Endodermal cell (in vitro differentiated cells): ENCODE measurements around the gene SPRED2. TPM values are rescaled to one million over a fixed set of nuclear protein-coding genes. Genes with fewer than 3 reads are reported as not detected.

ENCODE experiments used
- DNase-seq: peaks from one replicate; pipeline ENCODE4 v3.0.0-alpha.2; 2017
- H3K27ac ChIP-seq: 2 replicates; pipeline ENCODE4 v1.5.1; 2013; ENCODE audit warnings: mild to moderate bottlenecking, low read depth, low read length, moderate library complexity
- H3K27me3 ChIP-seq: 2 replicates; pipeline ENCODE4 v1.6.1; 2013; ENCODE audit warnings: mild to moderate bottlenecking, low read length, moderate library complexity; ENCODE audit not compliant: insufficient read depth, control insufficient read depth, poor library complexity, severe bottlenecking
- H3K36me3 ChIP-seq: 2 replicates; pipeline ENCODE4 v1.7.0; 2013; ENCODE audit warnings: mild to moderate bottlenecking, low read length, moderate library complexity; ENCODE audit not compliant: control insufficient read depth, insufficient read depth
- H3K4me1 ChIP-seq: one replicate; pipeline ENCODE4 v1.7.0; 2013; ENCODE audit warnings: low read length; ENCODE audit not compliant: control insufficient read depth, insufficient read depth
- H3K4me3 ChIP-seq: 2 replicates; pipeline ENCODE4 v1.5.1; 2013; ENCODE audit warnings: mild to moderate bottlenecking, low read length, moderate library complexity
- H3K9ac ChIP-seq: 2 replicates; pipeline ENCODE4 v1.6.1; 2013; ENCODE audit warnings: mild to moderate bottlenecking, low read length, moderate library complexity; ENCODE audit not compliant: poor library complexity, severe bottlenecking; ENCODE audit errors: extremely low read depth
- H3K9me3 ChIP-seq: 2 replicates; pipeline ENCODE4 v1.6.1; 2013; ENCODE audit warnings: mild to moderate bottlenecking, low read length, moderate library complexity; ENCODE audit not compliant: control insufficient read depth
- H3K27ac Mint-ChIP-seq: 2 replicates; pipeline ENCODE4 v1.8.0; 2020; ENCODE audit warnings: mixed read lengths
- H3K27me3 Mint-ChIP-seq: 2 replicates; pipeline ENCODE4 v1.8.0; 2021; ENCODE audit warnings: mild to moderate bottlenecking, mixed read lengths; ENCODE audit not compliant: insufficient read depth
- H3K36me3 Mint-ChIP-seq: 2 replicates; pipeline ENCODE4 v1.8.0; 2020; ENCODE audit warnings: low read depth, mixed read lengths
- H3K4me1 Mint-ChIP-seq: 2 replicates; pipeline ENCODE4 v1.8.0; 2020; ENCODE audit warnings: mixed read lengths
- H3K4me3 Mint-ChIP-seq: 2 replicates; pipeline ENCODE4 v1.8.0; 2020; ENCODE audit warnings: mild to moderate bottlenecking, moderate library complexity, mixed read lengths
- H3K9me3 Mint-ChIP-seq: 2 replicates; pipeline ENCODE4 v1.8.0; 2020; ENCODE audit warnings: mild to moderate bottlenecking, mixed read lengths
- WGBS, 2 experiments: methylation state at CpG; one replicate each; pipeline versions ENCODE4 v1.1.5 to v1.1.7; 2013; ENCODE audit warnings: missing lambda C conversion rate in 2 of 2, mixed read lengths in 1 of 2; ENCODE audit not compliant: insufficient coverage in 1 of 2, insufficient read length in 1 of 2; 5-methylcytosine and 5-hydroxymethylcytosine counted together
- total RNA-seq, 2 donors: library from RNA; stranded (reverse); fragmentation: NEBNext Ultra II Directional in 1 of 2; extraction: Animal tissue kit (Norgen Biotek cat#: 25700) in 1 of 2; gene quantifications; 2 replicates in 1 of 2; 3 replicates in 1 of 2; pipeline ENCODE4 v1.2.1, GENCODE V29; 2021
- TF ChIP-seq, protein P1 (sequence below): fragments of 200-600 bp; sonication (generic); conservative IDR thresholded peaks from 2 replicates; pipeline ENCODE4 v1.5.0; 2021; ENCODE audit warnings: antibody characterized with exemption, mild to moderate bottlenecking

SPRED2 gene
- total RNA-seq, 2 donors from 2014 or later, result 60.3 to 70.1 TPM

DNA sequence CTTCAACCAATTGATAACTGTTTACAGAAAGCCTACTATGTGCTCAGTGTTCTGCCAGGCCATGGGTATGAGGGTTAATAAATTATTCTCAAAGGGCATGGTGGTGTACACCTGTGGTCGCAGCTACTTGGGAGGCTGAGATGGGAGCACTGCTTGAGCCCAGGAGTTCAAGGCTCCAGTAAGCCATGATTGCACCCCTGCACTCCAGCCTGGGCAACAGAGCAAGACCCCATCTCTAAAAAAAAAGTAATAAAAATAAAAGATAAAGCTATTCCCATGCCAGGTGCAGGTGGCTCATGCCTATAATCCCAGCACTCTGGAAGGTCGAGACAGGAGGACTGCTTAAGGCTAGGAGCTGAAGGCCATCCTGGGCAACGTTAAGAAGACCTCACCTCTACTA lies 8.0 kb downstream of the SPRED2 start:
- Mint-ChIP-seq H3K36me3 (no peaks in the 10 kb centered on the region), H3K27ac (no peak overlapping the region), H3K9me3 (no peaks in the 10 kb centered on the region), H3K27me3 (no peaks in the 10 kb centered on the region), H3K4me1 (peaks cover 39% of the 10 kb centered on the region), H3K4me3 (no peak overlapping the region)
- Histone ChIP-seq H3K4me1 (peaks cover 20% of the 10 kb centered on the region), H3K27me3 (no peaks in the 10 kb centered on the region), H3K27ac (no peak overlapping the region), H3K9me3 (no peaks in the 10 kb centered on the region), H3K4me3 (no peak overlapping the region), H3K9ac (no peak overlapping the region), H3K36me3 (peaks cover 29% of the 10 kb centered on the region)
- WGBS, 2 experiments, result 72 to 75% methylated on average over 2 to 3 of the region's 3 CpGs
- DNase-seq, result no peak
- TF ChIP-seq, protein P1, sequence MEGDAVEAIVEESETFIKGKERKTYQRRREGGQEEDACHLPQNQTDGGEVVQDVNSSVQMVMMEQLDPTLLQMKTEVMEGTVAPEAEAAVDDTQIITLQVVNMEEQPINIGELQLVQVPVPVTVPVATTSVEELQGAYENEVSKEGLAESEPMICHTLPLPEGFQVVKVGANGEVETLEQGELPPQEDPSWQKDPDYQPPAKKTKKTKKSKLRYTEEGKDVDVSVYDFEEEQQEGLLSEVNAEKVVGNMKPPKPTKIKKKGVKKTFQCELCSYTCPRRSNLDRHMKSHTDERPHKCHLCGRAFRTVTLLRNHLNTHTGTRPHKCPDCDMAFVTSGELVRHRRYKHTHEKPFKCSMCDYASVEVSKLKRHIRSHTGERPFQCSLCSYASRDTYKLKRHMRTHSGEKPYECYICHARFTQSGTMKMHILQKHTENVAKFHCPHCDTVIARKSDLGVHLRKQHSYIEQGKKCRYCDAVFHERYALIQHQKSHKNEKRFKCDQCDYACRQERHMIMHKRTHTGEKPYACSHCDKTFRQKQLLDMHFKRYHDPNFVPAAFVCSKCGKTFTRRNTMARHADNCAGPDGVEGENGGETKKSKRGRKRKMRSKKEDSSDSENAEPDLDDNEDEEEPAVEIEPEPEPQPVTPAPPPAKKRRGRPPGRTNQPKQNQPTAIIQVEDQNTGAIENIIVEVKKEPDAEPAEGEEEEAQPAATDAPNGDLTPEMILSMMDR, result no peak

DNA sequence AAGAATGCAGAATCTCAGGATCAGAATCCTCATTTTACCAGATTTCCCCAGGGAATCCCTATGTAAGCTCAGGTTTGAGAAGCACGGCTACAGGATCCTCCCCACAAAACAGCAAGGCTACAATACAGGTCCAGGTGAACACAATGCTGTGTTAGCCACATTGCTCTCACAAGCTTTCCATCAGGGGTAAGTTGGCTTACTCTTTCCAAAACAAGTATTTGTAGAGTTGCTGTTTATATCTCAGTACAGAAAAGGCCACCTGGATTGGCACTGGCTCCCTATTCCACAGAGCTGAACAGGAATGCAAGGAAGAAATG lies 11.0 kb downstream of the SPRED2 start:
- no peaks in the 10 kb centered on the region for H3K27me3 ChIP-seq
- Mint-ChIP-seq H3K36me3 (no peaks in the 10 kb centered on the region), H3K9me3 (no peaks in the 10 kb centered on the region), H3K27me3 (no peaks in the 10 kb centered on the region), H3K4me1 (peaks cover 60% of the 10 kb centered on the region), H3K27ac (peak overlapping the region; percentile 82), H3K4me3 (no peak overlapping the region)
- peak overlapping the region; percentile 12 for H3K4me3 ChIP-seq
- H3K27ac ChIP-seq, result peak overlapping the region; percentile 45
- H3K4me1 ChIP-seq, result peaks cover 20% of the 10 kb centered on the region
- no peaks in the 10 kb centered on the region for H3K9me3 ChIP-seq
- 58 to 71% methylated on average over 1 of the region's 1 CpG for WGBS, 2 experiments
- peak overlapping the region; percentile 66 for H3K9ac ChIP-seq
- TF ChIP-seq, protein P1, result no peak
- peaks cover 12% of the 10 kb centered on the region for H3K36me3 ChIP-seq
- DNase-seq, result no peak

DNA sequence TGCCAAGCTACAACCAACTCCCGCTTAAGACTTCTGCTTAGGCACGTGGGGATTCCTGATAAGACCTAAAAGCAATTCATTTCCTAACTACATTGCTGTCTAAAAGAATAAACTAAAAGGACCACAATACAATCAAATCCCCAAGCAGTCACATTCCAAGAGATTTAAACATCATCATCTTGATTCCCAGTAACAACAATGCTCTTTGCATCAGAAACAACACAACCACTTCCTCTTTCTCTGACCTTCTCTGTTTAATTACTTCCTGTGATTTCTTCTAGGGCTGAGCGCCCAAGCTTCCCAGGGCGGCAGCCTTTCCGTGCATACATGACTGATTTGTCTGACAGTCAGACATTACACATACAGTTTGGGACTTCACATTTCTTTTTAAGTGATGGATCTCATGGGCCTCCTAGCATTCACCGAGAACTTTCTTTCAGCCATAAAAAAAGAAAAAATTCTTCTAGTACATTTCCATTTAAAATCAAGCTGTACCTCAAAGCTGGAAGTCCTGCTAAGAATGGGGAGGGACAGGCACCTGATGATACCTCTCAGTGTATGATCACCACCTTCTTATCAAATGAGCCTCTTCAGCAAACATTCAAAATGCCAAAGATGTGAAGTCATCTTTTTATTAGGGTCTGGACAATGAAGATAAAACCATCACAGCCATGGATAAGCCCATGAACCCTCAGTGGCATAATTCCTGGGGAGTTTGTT lies 11.5 kb downstream of the SPRED2 start:
- no peaks in the 10 kb centered on the region for H3K36me3 Mint-ChIP-seq
- Histone ChIP-seq H3K9me3 (no peaks in the 10 kb centered on the region), H3K9ac (peak overlapping the region; percentile 66), H3K27ac (peak overlapping the region; percentile 45), H3K4me1 (peaks cover 20% of the 10 kb centered on the region), H3K4me3 (peak overlapping the region; percentile 3), H3K36me3 (peaks cover 11% of the 10 kb centered on the region), H3K27me3 (no peaks in the 10 kb centered on the region)
- no peaks in the 10 kb centered on the region for H3K27me3 Mint-ChIP-seq
- peak; percentile 54 for DNase-seq
- peak overlapping the region; percentile 82 for H3K27ac Mint-ChIP-seq
- no peak overlapping the region for H3K4me3 Mint-ChIP-seq
- WGBS, 2 experiments, result 46 to 48% methylated on average over 5 to 6 of the region's 6 CpGs
- H3K9me3 Mint-ChIP-seq, result no peaks in the 10 kb centered on the region
- peaks cover 63% of the 10 kb centered on the region for H3K4me1 Mint-ChIP-seq
- TF ChIP-seq, protein P1, result no peak
